ENCODE data around the gene GPBAR1. TPM values are rescaled to one million over a fixed set of nuclear protein-coding genes. Genes with fewer than 3 reads are reported as not detected.
"Not testable (repeated sequence)": the region's sequence is repeated elsewhere in the genome, so short reads cannot be mapped to it uniquely, and the experiment has no call there.

Gene GPBAR1
- total and polyA plus RNA-seq, 4 donors: 0.42 to 2.7 (median 1.8) TPM

- H3K9ac ChIP-seq (ENCODE audit: low read depth in 1 of 2, low read length in 2 of 2); H3K27me3 ChIP-seq (ENCODE audit: control insufficient read depth in 4 of 4, insufficient read depth in 4 of 4, low read length in 3 of 4); DNase-seq (ENCODE audit: low spot score); H3K4me3 ChIP-seq (ENCODE audit: low read depth in 1 of 3, low read length in 3 of 3); H3K9me3 ChIP-seq (ENCODE audit: control insufficient read depth in 4 of 4, low read length in 3 of 4): not testable (repeated sequence)
- H3K36me3 ChIP-seq (ENCODE audit: control insufficient read depth in 4 of 4, insufficient read depth in 3 of 4, low read depth in 1 of 4, low read length in 3 of 4): peaks cover 9 to 47% (median 40%) of the 10 kb centered on the region in 4 donors
- H3K4me1 ChIP-seq (ENCODE audit: control insufficient read depth in 4 of 4, insufficient read depth in 4 of 4, low read length in 3 of 4): peaks cover 2 to 32% (median 28%) of the 10 kb centered on the region in 4 donors
- peak overlapping the region in 1 of 2 donors; percentile 37 for H3K27ac ChIP-seq (ENCODE audit: low read depth in 1 of 2, low read length in 2 of 2)
- 85% methylated on average over 8 of the region's 8 CpGs for WGBS
These were observed 12.5 kb downstream of the GPBAR1 start for GRCh38 chr2:218273214-218273907.

GRCh38 chr2:218273908-218274249 is 13.1 kb downstream of the GPBAR1 start:
- Histone ChIP-seq H3K4me3 (ENCODE audit: low read depth in 1 of 3, low read length in 3 of 3) (no peak overlapping the region), H3K36me3 (ENCODE audit: control insufficient read depth in 4 of 4, insufficient read depth in 3 of 4, low read depth in 1 of 4, low read length in 3 of 4) (peaks cover 10 to 52% (median 45%) of the 10 kb centered on the region in 4 donors), H3K9me3 (ENCODE audit: control insufficient read depth in 4 of 4, low read length in 3 of 4) (no peaks in the 10 kb centered on the region), H3K27me3 (ENCODE audit: control insufficient read depth in 4 of 4, insufficient read depth in 4 of 4, low read length in 3 of 4) (no peaks in the 10 kb centered on the region), H3K4me1 (ENCODE audit: control insufficient read depth in 4 of 4, insufficient read depth in 4 of 4, low read length in 3 of 4) (peaks cover 2 to 31% (median 28%) of the 10 kb centered on the region in 4 donors), H3K27ac (ENCODE audit: low read depth in 1 of 2, low read length in 2 of 2) (no peak overlapping the region), H3K9ac (ENCODE audit: low read depth in 1 of 2, low read length in 2 of 2) (no peak overlapping the region)
- DNase-seq (ENCODE audit: low spot score): no peak
- 77% methylated on average over 2 of the region's 2 CpGs for WGBS
- TF ChIP-seq RXRA (IDR thresholded peaks at IDR 0.05) (no peak), REST (IDR thresholded peaks at IDR 0.05) (no peak), CTCF (IDR thresholded peaks at IDR 0.05; ENCODE audit: low read depth, low read length, missing input control) (no peak), EGR1 (IDR thresholded peaks at IDR 0.05; ENCODE audit: low read depth in 2 of 2) (no peak), NR2F2 (IDR thresholded peaks at IDR 0.05) (no peak), RAD21 (IDR thresholded peaks at IDR 0.05) (no peak), SP1 (IDR thresholded peaks at IDR 0.05) (no peak), ZBTB33 (IDR thresholded peaks at IDR 0.05) (no peak), GABPA (IDR thresholded peaks at IDR 0.05 in 1 of 2, conservative IDR thresholded peaks at IDR 0.05 in 1 of 2) (no peak)

Measured in liver (tissue), 9 donors.